Stimulated activated CD4-positive, alpha-beta T cell treated with anti-CD3 and anti-CD28 coated beads, Interleukin-4, amount 100 ng/mL, for 48 hours (primary cell): Measurements from ENCODE around the gene FIBP.

Experiments
- DNase-seq, 2 donors: peaks; one replicate each; pipeline ENCODE4 v3.0.0-alpha.2; 2020; ENCODE audit warnings: low read depth in 2 of 2

The FIBP gene

DNA sequence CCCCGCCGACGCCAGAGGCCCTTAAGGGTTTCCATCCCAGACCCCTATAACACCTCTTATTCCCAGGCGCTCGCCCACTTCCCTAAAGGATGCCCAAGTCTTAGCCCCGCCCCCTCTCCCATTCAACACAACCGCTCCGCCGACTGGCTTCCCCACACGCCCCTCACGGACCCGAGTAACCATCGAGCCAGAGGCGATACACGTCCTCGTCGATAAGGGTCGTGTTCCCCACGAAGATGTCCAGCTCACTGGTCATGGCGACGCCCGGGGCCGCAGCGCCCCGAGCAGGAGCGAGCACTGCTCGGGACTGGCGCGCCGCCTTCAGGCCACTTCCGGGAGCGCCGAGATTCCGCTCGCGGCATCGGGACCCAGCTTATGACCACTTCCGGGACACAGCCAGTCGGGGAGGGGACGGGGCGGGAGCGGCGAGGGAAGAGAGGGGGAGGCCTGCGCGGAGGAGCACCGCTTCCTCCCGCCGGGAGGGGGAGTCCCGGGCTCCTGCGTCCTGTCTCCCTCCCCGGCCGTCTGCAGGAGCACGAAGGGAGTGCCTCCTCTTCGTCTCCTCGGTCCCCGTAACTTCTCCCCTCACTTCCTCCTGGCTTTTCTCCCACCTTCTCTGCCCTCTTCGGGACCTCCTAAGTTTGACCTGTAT is at the start of gene FIBP:
Gene FIBP, minus strand, starts transcription at position 309 of the 652 bp plus-strand sequence. Its CDS starts 53 bp downstream, at position 256.
- peak; percentile 96 to 98 for DNase-seq

DNA sequence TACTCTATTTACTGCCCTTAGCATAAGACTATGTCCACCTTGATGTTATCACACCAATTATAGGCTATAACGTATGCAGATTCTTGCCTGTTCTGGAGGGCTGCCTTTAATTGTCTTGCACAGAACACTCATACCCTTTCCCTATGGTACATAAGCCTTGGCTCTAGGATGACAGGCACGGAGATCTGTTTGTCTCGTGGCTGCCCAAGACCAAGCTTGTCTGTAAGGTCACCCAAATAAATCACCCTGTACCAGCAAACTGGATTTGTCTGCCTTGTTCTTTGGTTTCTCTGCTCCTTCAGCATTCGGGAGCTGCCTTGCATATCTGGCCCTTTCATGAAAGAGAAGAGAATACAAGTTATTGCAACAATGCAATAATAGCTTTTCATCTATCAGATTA is 49.5 kb upstream of the FIBP start:
- no peak for DNase-seq

DNA sequence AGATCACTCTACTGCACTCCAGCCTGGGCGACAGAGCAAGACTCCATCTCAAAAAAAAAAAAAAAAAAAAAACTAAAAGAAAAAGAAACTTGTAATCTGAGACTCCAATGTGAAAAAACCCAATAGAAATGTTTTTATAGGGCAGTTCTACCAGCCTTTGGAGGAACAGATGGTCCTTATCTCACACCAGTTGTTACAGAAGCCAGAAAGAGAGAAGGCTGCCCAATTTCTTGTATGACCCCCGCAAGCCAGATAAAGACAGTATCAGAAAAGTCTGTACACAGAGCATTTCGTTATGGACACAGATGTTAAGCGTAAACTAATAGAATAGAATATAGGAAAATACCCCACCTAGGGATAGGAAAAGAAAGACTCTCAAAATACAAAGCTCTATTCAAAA is 45.7 kb upstream of the FIBP start:
- DNase-seq: no peak

DNA sequence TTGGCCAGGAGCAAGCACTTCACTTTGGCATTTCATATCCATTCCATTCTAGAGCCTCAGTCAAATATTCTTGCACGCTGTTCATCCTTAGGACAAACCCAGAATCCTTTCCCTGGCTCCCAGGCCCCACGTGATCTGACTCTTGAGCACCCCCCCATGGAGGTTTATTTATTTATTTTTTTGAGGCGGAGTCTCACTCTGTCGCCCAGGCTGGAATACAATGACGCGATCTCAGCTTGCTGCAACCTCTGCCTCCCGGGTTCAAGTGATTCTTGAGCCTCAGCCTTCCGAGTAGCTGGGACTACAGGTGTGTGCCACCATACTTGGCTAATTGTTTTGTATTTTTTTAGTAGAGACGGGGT is 44.3 kb upstream of the FIBP start:
- DNase-seq: no peak

DNA sequence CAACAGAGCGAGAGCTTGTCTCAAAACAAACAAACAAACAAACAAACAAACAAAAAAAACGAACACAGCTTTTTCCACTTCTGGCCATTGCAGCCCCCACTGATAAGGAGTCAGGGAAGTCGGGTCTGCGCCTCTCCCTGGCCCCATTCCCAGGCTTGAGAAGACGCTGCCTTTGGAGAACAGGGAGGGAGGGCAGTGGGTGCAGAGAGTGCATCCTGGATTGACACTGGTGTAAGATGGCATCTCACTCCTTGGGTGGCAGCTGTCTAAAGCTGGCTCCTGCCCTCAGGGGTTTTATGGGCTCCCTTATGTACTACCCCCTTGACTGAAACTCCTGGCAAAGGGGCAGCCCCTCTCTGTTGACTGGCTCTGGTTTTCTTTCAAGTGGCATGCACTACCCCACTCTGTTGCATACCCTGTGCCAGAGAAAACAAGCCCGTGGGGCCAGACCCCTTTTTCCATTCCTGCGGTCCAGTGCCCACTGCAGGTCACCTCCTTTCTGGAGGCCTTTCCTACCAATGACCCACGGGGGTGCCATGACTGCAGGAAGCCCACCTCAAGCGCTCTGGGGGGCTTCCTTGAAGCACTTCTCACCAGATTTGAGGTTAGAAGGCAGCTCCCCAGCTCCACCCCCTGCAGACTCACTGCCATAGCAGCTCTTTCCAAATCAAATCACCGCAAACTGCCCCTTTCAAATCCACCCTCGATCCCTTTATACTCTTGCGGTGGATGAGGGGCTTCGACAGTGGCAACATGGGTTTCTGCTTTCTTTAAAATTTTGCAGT is 43.7 kb upstream of the FIBP start:
- DNase-seq: no peak

DNA sequence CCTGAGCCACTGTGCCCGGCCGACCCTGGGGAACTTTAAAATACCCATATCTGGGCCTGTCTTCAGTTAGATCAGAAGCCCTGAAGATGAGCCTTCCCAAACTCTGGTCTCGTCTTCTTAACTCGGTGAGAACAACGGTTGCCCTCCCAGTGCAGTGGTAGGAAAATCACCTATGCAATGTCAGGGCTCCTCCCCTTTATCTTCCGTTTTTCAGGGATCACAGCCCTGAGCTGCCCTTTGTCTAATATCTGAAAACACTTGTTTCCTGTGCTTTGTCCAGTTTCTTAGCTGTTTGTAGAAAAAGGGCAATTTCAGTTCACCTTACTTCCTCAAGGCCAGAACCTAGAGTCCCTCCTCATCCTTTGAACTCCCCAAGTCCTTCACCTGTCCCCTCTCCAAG is 40.4 kb upstream of the FIBP start:
- no peak for DNase-seq

DNA sequence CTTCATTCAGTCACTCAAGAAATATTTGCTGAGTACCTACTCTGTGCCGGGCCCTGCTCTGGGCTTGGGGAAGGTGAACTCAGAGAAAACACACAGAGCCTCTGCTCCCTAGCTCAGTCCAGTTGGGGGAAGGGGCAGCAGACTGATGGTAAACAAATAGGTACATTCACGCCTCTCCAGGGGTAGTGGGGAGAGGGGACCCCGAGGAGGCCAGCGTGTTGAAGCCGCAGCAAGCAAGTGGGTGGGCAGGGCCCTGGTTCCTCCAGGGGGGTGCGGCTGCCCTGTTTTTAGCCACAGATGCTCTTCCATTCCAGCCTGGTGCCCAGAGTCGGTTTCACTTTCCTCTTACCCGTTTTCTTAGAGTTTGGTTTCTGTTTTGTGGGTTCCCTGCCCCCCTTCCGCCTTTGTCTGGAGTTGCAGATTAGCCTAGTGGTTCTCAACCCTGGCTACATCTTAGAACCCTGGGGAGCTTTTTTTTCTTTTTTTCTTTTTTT is 39.7 kb upstream of the FIBP start:
- DNase-seq: peak; percentile 59 to 63

DNA sequence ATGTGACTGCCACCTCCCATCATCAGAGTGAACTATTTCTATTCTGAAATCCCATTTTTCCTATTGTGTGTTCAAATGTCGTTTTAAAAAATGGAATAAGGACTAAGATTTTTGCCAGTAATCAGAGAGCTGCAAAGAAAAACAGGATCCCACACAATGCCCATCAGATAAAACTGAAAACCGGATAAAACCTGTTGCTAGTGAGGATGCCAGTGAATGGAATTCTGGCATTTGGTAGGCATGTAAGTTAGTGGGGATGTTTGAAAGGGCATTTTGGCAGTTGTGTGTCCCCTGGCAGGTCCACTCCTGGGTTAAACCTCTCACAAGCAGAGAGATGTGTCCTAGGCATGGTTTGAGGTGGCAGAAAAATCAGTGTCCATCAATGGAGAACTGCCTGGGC is 37.1 kb upstream of the FIBP start:
- DNase-seq: no peak

DNA sequence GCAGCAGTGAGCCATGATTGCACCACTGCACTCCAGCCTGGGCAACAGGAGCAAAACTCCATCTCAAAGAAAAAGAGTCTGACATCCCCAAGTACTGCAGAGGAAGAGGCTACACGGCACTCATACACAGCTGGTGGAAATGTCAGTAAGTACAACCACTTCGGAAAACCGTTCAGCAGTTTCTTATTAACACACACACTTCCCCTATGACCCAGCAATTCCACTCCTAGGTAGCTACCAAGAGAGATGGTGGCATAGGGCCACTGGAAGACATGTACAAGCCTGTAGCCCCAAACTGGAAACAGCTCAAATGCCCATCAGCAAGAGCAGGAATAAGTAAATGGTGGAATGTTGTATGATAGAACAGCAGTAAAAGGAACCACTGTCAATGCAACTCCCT is 34.3 kb upstream of the FIBP start:
- no peak for DNase-seq

DNA sequence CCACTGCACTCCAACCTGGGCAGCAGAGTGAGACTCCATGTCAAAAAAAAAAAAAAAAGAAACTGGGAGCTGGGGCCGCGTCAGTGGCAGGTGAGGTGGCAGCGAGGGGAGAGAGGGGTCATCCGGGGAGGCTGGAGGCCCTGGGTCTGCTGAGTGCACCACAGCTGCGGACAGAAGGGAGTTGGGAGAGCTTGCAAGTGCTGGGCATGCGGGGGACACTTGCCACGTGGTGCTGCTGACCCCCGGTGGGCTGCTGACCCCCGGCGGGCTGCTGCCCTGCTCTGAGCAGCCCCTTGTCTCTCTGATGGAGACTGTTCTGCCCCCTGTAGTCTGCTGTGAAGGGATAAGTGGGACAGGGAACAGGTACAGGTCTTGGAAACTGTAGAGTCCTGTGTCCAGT is 33.6 kb upstream of the FIBP start:
- no peak for DNase-seq

DNA sequence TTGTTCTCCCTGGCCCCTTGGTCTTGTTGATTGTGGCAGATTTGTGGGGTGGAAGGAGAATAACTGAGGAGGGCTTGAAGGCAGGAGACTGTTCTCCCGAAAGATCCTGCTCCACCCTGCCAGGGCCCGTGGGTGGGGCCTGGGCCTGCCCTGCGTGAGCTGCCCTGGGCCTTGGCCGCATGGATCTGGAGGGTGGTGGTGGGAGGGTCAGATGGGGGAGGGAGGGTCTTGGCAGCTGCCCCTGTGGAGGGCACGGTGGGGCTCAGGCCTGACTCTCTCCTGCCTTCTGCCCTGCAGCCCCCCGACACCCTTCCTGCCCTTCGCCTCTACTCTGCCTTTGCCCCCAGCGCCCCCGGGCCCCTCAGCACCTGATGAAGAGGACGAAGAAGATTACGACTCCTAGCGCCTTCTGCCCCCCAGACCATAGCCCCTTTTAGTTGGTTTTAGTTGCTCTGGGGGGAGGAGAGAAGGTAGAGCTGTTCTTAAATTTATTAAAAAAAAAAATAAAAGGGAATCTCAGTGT is 32.8 kb upstream of the FIBP start:
- DNase-seq: no peak

DNA sequence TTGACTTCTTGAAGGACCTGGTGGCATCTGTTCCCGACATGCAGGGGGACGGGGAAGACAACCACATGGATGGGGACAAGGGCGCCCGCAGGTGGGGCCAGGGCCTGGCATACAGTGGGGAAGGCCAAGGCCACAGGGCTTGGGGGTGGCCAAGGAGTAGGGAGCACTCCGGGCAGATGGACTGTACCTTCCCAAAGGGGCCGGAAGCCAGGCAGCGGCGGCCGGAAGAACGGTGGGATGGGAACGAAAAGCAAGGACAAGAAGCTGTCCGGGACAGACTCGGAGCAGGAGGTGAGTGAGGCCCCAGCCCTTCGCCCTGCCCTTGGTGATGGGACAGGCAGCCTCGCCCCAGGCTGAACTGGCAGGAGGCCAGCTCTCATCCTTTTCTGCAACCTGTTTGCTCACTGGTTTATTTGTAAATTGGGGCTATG is 32.1 kb upstream of the FIBP start:
- DNase-seq: no peak

DNA sequence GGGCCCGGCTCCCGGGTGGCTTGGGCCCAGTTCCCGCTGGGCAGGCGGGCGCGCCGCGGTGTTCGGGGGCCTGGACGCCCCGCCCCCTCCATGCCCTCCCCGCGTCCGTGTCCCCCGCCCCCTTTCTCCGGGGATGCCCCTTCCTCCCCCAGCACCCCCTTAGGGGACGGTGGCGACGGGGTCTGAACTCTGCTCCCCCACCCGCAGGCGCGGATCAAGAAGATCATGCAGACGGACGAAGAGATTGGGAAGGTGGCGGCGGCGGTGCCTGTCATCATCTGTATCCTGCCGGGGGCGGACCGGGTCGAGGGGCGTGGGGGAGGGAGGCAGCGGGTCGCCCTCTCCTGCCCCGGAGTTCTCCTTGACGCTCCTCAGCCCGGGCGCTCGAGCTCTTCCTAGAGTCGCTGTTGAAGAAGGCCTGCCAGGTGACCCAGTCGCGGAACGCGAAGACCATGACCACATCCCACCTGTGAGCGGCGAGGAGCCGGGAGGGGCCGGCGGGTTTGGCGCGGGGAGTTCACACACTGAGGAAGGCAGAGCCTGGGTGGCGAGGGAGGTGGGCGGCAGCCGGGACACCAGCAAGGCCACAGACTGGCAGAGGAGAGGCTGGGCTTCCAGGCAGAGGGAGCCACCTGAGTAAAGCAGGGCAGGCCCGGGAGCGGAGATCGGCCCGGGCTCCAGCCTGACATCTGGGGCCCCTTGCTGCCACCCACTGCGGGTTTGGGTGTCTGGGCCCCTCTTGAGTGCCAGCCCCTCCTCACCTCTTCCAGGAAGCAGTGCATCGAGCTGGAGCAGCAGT is 31.5 kb upstream of the FIBP start:
- DNase-seq: peak in 1 of 2 donors; percentile 43

DNA sequence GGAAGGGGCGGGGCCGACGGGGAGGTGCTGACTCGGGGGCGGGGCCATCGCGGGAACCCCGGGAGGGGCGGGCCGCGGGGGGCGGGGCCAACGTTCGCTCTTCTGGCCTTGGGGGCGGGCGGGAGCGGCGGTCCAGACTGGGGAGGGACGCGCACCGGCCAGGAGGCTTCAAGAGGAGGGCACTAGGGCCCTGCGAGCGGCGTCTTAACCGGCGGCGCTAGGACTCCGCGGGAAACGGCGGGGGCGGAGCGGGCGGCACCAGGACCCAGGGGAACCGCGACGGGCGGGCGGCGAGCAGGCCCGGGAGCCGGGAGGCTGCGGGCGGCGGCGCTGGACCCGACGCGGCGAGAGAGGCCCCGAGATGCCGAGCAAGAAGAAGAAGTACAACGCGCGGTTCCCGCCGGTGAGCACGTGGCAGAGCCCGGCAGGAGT is 30.9 kb upstream of the FIBP start, which contains the start of gene DRAP1:
Gene DRAP1, plus strand, starts transcription at position 286 of the 432 bp plus-strand sequence. Its CDS starts 76 bp downstream, at position 362.
- DNase-seq: peak; percentile 99 to 100

DNA sequence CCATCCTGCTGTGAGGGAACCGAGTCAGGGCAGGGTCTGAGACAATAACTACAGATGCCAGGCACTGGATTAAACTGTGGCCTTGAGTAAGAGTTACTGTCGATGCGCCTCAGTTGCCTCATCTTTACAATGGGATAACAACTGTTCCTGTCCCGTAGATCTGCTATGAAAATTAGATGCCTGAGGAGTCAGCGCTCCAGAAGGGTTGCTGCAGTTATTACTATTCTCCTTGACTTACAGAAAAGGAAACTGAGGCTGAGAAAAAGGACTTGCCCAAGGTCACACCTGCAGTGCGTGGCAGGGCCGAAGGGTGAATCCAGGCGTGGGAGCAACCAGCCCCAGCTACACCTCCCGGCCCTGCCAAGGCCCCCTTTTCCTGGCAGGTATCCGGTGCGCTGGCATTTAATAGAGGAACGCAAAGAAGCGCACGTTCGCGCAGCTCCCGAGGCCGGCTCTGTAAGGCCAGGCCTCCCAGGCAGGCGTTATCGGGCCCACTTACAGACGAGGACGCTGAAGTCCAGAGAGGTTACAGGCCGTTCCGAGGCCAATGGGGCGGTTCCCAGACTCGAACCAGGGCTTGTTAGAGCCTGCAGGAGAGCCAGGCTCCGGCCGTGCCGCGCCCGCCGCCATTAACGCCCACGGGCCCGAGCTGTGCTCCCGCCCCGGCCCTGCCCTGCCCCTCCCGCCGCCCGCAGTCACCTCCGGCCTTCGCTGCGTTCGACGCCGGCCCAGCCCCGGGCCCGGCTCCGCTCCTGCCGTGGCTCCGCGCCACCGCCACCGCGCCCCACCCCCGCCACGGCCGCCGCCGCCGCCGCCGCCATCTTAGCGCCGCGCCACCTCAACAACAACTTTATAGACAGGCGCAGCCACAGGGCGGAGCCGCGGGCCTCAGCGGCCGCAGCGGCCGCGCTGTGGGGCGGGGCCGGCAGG is 30.2 kb upstream of the FIBP start, which contains the start of gene C11orf68:
Gene C11orf68, minus strand, starts transcription at position 852 of the 930 bp plus-strand sequence. Its CDS starts 31 bp downstream, at position 821.
- DNase-seq: no peak

DNA sequence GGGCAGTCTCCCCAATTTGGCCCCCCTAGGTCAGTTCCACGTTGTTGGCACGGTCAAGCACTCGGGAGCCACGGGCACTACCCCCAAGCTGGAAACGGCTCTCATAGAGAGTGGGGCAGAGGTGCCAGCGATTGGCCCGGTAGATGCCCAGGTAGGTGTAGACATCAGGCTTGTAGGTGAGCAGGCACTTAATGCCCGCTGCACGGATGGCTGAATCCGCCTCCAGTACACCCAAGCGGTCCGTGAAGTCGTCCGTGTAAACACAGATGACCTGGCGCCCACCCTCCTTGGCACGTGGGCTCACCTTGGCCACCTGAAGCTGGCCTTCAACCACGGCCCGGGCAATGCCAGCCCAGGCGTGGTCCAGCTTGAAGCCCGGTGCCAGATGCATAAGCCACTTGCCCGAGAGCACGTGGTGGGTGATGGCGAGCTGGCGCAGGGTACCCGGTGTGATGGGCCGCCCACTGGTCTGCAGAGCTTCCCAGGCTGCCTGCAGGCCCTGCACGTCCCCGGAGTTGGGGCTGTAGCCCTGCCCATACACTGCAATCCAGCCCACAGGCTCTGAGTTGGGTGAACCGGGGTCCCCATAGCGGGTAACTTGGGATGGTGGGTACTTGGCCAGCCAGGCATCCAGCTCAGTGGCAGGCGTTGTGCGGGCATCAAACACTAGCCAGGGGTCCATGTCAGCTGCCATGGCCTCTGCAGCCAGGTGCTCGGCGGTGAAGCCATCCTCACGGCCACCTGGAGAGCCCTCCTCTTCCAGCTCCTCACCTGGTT is 29.4 kb upstream of the FIBP start:
- no peak for DNase-seq

DNA sequence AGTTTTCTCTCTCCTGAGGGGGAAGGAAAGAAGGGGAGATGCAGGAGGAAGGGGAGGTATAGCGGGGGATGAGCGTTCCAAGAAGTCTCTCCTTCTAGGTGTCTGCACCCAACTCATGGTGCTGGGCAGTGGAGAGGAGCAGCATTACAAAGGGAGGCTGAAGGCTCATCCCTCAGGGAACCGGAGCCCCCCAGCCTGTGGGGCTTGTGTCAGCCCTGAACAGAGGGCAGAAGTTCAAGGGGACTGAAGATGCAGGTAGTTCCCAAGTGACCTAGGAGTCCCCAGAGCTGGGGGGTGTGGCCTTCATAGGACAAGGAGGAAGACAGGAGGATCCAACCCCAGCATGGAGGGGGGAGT is 28.8 kb upstream of the FIBP start:
- no peak for DNase-seq

DNA sequence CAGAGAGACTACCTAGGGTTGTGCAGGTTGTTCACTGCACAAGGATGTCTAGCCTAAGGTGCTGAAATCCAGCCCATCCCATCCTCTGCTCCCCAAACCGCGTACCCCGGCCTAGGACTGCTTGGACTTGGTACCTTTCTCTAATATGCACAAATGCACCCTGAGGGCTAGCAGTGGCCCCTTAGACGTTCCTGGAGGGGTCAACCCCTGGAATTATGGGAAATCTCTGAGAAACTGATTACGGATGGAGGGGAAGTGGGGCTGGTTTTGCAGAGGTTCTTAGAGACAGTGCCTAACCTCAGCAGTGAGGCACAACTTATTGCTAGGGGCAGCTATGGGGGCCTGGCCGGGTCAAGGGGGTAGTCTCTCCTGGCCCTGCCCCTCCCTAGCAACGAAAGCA is 28.1 kb upstream of the FIBP start:
- no peak for DNase-seq

DNA sequence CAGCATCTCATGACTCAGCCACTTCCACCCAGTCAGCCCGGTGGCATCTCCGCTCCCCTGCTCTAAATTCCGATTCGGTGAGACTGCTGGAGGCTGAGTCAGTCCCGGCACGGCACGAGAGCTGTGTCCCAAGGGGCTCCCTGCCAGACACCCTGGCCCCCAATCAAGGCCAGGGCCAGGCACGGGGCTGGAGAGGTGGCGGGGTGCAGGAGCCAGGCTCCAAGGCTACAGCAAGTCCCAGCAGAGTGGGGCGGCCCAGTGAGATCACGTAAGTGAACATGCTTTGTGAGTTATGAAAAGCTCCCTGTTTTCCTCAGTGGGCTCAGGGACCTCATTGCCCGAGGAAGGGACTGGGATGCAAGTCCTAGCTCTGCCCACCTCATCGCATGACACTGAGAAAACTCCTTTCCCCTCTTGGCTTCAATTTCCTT is 27.6 kb upstream of the FIBP start:
- no peak for DNase-seq
